Measurements from ENCODE around the gene TMPRSS9.

GRCh38 chr19:2363419-2363818 lies 3.4 kb downstream of the TMPRSS9 start:
- TF ChIP-seq CTCF (IDR thresholded peaks at IDR 0.05) (no peak), ZFX (IDR thresholded peaks at IDR 0.05; ENCODE audit: borderline replicate concordance) (no peak)

All from 22Rv1 (cell line).